Dermis blood vessel endothelial cell (primary cell): ENCODE measurements around the gene KCNQ5. TPM values are rescaled to one million over a fixed set of nuclear protein-coding genes. Genes with fewer than 3 reads are reported as not detected.

Experiments
- DNase-seq: peaks from one replicate; pipeline ENCODE4 v3.0.0; 2010
- total RNA-seq: library from RNA; depleted of rRNA; stranded (reverse); fragments of >200 nt; gene quantifications from 2 replicates; pipeline ENCODE4 v1.2.3, GENCODE V29; 2014

The KCNQ5 gene
- total RNA-seq, 1 donor from 2014 or later, result not detected

DNA sequence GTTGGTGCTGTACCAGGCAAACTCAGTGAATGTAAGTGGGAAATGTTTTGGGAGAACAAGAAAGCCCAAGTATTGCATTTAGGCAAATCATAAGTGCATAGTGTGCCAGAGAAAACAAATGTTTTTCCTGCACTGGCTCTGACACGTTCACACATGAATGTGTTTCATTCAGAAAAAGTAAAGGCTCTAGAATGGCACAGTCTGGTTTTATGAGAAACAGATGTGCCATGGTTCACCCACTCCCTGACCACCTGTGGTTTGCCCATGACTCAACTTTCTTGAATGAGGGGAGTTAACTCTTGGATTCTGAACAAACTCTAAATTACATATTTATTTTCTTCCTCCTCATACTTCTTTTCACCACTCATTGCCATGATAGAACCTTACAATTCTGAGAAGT, 126.9 kb downstream of the KCNQ5 start:
- no peak for DNase-seq

DNA sequence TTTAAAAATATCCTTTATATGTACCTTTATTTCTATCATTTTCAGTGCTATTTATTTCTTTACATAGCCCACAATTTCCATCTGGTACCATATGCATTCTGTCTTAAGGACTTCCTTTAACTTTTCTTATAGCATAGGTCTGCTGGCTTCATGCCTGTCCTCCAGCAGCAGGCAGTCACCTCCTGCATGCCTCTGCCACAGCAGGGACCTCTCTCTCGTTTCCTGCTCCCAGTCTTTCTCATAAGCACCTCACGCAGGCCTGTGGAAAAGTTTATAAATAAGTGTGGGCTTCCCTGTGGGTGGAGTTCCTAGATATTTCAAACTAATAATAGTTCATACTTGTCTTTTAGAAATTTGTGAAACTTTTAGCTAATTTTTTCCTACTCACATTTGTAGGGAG, 133.9 kb downstream of the KCNQ5 start:
- no peak for DNase-seq

DNA sequence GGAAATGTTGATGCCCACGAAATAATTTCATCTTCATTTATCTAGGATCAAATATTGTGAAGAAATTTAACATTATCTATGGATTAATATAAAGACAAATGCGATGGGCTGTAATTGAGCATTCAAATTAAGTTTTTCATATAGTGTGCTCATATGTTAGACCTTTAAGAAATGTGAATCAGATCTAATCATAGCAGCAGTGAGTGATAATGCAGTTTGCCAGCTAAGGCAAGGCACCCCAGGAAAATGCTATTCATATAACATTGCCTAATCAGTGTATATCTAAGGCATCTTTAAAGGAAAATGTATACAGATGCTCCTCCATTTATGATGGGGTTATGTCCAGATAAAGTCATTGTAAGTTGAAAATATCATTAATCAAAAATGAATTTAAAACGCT, 135.2 kb downstream of the KCNQ5 start:
- DNase-seq, result no peak

DNA sequence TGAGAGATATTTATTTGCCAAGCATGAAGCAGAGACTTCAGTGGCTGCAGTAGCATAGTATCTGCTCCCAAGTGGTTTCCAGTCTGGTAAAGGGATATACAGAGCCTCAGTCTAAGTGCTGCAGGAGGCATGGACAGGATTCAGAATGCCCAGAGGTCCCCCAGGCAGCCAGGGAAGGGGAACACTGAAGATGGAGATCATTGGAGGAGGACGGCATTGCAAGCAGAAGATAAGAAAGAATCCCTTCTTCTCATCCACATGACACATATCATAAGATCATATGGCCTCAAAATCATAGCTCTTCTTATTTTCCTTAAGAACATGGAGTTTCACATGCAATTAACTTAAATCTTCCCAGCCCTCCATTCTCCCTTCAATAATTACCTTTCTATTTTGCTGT, 136.1 kb downstream of the KCNQ5 start:
- no peak for DNase-seq

DNA sequence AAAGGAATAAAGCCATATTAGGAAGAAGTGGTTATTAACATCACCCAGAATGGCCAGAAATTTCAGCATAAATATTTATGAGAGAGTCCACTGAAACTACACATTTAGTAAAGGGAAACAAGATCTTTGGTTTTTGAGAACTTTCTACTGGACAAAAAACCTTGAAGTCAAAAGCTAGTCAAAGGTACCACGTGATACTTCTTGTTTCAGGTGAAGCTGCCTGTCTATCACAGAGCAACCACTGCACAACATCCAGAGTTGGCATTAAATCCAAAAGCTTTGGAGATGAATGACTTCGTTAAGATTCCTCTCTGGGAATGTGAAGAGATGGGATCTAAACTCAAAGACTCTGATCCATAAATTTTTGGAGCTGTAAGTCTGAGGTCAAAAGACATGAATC, 137.0 kb downstream of the KCNQ5 start:
- DNase-seq, result no peak

DNA sequence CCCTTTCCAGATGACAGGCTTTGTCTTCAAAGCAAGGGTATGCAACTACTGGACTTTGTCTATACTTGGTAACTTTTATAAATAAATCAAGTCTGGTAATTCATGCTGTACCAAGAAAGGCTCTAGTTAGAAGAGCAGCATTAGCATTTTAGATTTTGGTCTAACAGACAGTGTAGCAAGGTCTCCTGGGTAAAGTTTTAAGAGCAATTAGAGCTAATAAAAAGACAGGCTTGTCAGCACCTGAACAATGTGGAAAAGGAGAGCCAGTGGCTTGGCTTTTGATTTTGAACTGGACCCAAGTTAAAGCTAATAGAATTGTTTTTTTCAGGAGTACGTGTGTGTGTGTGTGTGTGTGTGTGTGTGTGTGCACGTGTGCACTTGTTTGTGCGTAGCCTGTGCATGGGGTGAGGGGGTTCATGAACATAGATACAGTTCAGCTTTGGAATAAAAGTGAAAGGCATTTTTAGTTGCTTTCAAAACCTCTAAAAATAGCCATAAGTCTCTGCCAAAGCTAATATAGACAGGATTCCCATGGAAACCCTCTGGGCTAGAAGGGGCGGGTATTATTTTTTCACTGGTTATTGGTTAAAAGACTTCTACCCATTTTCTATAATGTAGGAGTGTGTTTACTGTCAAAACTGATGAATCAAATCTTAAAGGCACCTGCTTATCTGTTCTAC, 138.4 kb downstream of the KCNQ5 start:
- DNase-seq, result no peak

DNA sequence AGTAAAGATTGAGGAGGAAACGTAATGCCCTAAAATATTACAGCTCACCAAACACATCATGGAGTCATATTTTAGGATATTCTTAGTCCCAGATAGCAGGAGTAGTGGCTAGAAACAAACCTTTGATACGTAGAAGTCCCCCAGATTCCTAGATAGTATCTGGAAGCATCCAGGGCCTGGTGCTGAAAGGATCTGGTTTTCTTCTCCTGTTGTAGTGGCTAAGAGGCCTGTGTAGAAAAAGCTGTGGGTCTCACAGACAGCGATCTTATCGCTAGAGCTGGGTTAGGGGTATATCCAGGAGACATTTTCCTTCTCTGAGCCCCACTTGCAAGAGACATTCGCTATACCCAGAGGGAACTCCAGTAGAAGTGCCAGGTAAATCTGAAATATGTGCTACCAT, 139.9 kb downstream of the KCNQ5 start:
- DNase-seq, result no peak

DNA sequence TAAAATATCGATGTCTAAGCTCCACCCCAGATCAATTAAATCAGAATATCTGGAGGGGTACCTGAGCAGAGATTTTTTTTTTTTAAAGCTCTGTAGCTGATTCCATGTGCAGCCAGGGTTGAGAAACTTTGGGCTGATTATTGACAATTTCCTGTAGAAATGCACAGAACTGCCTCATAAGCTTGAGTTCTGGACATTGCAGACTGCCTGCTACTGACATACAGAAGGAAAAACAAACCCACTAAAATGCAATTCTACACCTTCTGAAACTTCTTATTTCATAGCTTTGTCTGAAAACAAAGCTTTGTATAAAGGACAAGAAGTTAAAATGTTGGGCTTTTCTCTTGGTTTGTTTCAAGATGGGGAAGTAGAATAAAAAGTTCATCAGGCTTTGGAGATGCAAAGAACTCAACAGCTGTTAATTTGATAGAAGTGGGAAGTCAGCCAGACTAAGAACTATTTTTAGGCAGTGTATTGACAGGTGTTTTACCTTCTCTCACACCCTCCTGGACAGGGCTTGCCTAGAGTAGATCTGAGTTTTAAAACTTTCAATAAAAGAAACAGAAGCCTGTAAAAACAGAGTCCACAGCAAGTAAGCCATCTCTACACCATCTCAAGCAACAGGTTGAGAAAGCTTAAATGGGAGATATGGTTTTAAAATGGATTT, 147.7 kb downstream of the KCNQ5 start:
- no peak for DNase-seq

DNA sequence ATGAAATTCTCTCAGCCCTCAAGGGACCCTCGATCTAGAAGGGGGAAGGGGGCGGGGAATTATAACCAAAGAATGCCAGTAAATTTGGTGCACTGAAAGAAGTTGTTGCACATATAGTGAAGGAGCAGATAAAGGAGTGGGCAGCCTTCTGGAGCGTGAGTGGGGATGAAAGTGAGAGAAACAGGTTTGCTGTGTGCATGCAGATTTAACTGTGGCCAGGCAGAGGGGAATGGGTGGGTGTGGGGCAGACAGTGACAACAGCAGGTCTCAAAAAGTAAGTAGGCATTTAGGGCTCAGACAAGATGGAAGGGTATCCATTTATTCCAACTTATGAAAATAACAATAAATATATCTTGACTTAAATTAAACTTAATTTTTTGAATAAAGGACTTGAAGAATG, 149.1 kb downstream of the KCNQ5 start:
- DNase-seq, result no peak

DNA sequence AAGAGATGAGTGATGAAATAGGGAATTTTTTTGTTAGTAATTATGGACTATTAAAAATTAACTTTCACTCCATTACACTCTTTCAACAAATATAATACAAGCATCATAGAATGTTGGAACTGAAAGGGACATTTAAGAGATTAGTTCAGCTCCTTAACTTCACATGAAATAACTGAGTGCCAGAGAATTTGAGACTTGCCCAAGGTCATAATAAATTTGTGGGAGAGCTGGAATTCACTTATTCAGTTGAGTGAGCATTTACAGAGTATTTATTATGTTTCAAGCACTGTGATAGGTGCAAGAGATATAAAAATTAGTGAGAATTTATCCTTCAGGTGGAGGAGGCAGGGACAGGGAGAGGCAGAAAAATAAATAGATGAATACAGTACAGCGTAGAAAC, 154.6 kb downstream of the KCNQ5 start:
- DNase-seq, result no peak

DNA sequence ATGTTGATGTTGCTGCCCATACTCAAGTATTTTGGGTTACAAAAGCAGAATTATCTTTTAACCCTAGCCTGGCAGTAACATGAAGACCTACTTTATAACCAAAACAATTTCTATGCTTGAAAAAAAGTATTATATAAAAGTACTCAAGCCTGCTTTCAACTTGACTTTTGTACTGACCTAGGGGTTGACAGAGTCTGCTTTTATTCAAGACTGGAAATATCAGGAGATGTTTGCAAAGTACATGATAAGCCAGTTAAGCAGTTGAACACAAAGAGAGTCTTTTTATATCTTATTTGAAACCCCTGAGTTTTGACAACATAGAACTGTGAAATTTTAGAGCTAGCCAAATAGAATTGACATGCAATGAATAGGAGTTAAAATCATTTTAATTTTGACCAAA, 159.8 kb downstream of the KCNQ5 start:
- DNase-seq, result no peak

DNA sequence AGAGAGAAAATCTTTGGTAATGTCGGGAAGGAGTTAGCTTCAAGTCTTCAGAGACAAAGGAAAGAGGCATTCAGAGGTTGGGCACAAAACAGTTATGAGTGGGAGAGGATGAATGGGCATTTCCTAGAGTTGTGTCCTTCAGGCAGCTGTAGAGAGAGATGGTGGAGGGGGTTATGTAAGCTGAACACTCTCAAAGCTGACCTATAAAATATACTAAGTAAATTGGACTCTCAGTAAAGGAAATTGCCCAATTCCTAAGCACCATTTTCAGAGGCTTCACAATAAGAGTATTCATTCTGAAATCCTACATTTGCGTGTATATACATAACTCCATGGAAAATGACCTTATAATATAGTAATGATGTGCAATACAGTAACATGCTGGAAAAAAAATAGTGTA, 161.2 kb downstream of the KCNQ5 start:
- DNase-seq, result no peak

DNA sequence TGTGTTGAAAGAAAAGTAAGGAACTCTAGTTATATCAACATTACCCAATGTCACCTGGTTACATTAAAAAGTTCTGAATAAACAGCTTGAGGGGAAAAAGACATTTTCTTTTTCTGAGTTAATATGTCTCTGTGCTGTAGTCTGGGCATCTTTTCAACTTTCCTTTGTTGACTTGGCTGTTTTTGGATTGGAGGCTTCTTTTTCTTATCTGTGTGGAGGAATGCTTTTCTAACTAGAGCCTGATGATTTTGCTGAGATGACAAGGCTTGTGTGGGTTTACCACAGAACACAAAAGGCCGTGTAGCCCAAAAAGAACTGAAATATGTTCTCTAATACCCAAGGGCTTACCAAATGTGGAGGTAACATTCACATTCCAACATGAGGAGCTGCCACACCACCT, 161.8 kb downstream of the KCNQ5 start:
- DNase-seq, result no peak

DNA sequence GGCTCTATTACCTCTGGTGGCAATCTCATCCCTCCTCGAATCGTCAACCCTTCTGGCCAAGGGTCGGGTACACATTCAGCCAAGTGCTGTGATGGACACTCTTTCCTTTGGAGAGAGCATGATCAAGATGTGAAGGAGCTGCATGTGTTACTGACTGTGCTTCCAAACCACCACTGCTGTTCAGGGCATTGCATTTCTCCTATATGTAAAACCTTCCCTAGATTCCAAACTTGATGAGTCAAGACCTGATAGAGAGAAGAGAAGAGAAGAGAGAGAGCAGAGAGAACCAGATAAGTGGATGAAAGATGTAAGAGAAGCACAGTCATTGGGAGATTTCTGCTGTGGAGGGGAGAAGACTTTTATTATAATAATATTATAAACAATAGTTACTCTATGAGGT, 162.2 kb downstream of the KCNQ5 start:
- no peak for DNase-seq

DNA sequence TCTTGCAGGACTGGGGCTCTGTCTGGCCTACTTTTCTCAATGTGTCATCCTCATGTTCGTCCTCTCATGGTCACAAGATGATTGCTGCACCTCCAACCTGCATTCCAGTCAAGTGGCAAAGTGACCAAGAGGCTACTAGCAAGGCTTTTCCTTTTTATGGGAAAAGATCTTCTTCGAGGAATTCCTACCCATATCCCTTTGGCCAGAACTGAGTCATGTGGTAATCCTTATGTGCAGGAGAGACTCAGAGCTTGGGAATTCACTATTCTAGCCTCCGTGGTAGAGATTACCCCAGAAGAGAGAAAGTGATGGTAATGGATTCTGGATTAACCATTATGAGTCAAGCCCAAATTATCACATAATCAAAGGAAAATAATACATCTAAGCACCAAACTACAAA, 162.7 kb downstream of the KCNQ5 start:
- no peak for DNase-seq

DNA sequence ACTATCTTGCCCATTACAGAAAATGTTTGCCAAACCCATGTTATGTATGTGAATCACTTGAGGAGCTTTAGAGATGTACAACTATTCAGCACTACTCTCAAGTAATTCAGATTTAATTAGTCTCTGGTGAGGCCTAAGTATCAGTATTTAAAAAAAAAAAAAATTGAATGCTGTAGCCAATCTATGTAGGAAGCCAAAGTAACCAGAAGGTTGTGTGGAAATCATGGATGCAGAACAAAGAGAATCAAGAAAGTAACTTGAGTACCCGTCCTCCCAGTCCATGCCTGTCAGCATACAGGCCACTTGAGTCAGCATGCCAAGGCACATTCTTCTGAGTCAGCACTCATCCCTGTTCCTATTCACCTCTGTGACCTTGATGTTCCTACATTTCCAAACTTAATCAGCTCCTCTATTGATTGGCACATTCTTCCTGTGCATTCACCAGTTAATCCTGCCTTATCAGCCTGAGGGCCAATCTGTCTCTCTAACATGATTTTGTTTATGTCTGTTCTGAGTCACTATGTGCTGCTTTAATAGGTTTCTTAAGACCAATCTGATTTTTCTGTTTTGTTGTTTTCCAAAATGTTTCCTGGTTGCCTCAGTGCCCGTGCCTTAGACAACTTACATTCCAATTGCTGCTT, 165.6 kb downstream of the KCNQ5 start:
- no peak for DNase-seq

DNA sequence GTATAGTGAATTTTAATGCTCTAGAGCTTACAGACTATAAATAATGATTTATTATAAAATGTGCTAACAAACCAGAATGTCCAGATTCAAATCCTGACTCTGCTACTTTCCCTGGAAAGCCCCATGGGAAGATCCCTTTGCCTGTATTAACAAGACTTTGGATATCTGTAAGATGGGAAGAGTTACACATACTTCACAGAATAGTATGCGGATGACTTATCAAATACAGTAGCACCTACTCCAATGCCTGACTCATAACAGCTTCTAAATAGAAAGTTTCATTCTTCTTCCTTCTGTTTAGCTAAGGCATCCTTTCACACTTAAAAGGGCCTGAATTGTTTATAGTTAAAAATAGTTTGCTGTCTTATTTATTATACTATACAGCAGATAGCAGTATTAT, 166.3 kb downstream of the KCNQ5 start:
- DNase-seq, result no peak

DNA sequence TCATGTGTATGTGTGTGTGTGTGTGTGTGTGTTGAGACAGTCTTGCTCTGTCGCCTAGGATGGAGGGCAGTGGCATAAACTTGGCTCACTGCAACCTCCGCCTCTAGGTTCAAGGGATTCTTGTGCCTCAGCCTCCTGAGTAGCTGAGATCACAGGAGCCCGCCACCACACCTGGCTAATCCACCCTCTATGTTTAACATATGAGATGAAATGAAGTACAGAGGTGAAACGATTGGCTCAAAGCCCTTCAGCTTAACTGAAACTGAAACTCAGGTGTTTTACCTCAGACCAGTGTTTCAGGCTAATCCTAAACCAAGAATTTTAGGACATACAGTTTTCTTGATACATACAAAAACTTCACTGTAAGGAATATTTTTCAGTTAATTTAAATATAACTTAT, 167.3 kb downstream of the KCNQ5 start:
- DNase-seq, result no peak

DNA sequence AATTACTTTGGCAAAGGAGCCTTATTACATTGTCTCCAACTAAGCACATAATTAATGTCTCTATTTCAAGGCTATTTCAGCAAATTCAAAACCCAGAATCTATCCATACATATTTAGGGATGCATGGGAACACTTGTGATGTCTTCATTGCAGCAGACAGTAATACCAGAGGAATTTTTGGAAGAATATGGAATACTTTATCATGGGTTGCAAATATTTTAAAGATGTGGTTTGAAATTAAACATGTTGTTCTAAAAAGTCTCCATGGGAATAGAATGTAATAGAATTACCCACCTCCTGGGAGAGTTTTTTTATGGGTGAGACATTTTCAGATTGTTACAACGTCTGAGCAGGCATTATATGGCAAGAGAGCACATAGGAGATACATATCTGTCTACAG, 170.8 kb downstream of the KCNQ5 start:
- DNase-seq, result no peak

DNA sequence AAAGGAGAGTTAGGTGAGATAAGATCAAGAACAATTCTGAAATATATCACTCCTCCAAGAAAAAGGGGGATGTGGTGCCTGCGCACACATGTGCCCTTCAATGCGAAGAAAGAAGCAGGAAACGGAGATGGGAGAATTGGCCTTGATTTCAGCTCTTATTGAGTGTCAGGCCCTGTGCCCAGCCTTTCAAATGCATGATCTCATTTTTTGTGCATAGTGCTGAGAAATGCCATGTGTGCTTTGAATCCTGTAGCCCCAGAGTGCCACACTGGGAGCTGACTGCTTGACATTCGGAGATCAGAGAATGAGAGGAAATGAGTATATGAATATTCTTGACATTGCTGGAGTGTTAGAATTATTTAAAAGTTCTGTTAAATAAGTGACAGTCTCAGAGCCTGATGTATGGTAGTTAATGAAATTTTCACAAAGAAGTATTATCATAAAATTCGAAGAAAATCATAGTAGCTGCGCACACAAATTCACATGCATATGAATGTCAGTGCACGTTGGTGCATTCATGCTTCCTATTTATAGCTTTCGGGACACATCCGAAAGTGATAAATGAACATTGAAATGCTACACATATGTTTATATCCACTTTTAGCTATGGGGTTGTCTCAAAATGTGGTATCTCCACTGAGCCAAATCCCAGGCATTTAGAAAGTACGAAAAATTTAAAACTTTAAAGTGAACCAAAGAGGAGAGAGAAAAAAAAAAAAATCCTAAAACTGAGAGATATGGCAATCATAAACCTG, 172.0 kb downstream of the KCNQ5 start:
- DNase-seq, result no peak

DNA sequence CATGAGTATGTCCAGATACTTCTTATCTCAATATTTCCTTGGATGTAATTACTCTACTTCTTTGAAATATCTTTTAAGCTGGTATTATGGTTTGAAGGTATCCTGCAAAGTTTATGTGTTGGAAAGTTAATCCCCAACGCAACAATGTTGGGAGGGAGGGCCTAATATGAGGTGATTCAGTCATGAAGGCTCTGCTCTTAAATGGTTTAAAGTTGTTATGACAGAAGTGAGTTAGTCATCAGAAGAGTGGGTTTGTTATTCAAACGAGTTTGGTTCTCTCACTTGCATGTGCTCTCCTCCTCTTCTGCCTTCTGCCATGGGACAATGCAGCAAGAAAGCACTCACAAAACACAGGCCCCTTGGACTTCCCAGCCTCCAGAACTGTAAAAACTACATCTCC, 176.3 kb downstream of the KCNQ5 start:
- no peak for DNase-seq

DNA sequence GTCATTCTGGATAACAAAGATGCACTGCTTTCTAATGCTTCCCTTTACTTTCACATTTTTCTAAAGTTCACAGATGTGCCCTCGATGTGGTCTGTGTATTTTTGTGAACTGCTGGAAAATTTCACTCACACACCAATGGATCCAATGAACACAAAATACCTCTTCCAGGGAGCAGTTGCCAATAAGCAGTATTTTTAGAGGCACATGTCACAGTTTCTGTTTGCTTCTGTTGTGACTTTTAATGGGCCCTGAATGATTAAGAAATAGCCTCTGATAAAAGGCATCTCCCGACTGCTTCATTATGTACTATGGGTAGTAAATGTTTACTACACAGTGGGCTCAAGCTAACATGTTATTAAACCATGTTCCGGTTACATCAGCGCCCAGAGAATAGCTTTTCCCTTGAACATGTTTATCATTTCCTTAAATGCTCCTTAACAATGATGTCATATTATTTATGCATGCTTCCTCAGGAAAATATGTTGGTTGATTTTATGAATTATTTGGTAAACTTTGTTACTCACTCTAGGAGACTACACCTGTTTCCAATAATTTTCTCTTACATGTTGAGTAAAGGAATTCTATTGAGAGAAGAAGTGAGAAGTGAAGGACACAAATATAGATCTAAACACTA, 188.0 kb downstream of the KCNQ5 start:
- no peak for DNase-seq
